Ishikawa (cell line): ENCODE data around the gene ACO1.

Experiments used
- EP300 ChIP-seq: IDR thresholded peaks from 2 replicates; pipeline ENCODE4 v1.6.1; 2012; ENCODE audit warnings: borderline replicate concordance
- FOXM1 ChIP-seq: IDR thresholded peaks from 2 replicates; pipeline ENCODE4 v1.6.1; 2012; ENCODE audit warnings: low read depth, borderline replicate concordance
- MAX ChIP-seq: IDR thresholded peaks from 2 replicates; pipeline ENCODE4 v1.6.1; 2012
- RAD21 ChIP-seq: IDR thresholded peaks from 2 replicates; pipeline ENCODE4 v1.6.1; 2012; ENCODE audit warnings: low read depth
- ZBTB7A ChIP-seq: IDR thresholded peaks from 2 replicates; pipeline ENCODE4 v1.6.1; 2012; ENCODE audit warnings: low read depth

DNA sequence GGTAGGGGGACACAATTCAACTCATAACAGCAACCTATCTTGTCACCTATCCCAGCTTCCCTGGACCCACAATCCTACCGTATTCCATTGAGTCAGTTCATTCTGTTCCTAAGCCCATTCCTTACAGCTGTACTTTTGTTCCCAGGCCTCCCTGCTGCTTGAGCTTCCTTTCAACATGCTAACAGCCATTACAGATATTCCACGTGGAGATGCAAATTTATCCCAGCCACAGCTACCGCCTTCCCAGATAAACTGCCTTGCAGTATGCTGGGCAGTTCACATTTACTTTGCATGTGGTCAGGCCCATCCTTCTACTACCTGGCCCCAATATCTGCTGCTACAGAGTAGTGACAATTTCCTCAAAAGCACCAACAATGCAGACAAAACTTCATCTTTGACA lies 118.6 kb downstream of the ACO1 start:
- TF ChIP-seq RAD21 = no peak
- TF ChIP-seq ZBTB7A = no peak
- no peak for TF ChIP-seq EP300
- no peak for TF ChIP-seq FOXM1
- TF ChIP-seq MAX = no peak
